Measurements from ENCODE around the gene BTBD2.

The BTBD2 gene

GRCh38 chr19:2010135-2010668 lies 5.3 kb downstream of the BTBD2 start:
- DNase-seq (ENCODE audit: low spot score): no peak
- no peak overlapping the region for H3K4me3 ChIP-seq
- TF ChIP-seq CTCF (IDR thresholded peaks at IDR 0.05): no peak
- H3K27ac ChIP-seq: no peak overlapping the region

- H3K27ac ChIP-seq: no peak overlapping the region
- DNase-seq (ENCODE audit: low spot score): no peak
- no peak overlapping the region for H3K4me3 ChIP-seq
- TF ChIP-seq CTCF (IDR thresholded peaks at IDR 0.05): no peak
These were observed 11.6 kb downstream of the BTBD2 start for GRCh38 chr19:2003874-2004273.

GRCh38 chr19:1999856-2000515 lies 15.5 kb downstream of the BTBD2 start:
- no peak for DNase-seq (ENCODE audit: low spot score)
- Histone ChIP-seq H3K4me3 (no peak overlapping the region), H3K27ac (no peak overlapping the region)
- no peak for TF ChIP-seq CTCF (IDR thresholded peaks at IDR 0.05)

- Histone ChIP-seq H3K27ac (no peak overlapping the region), H3K4me3 (no peak overlapping the region)
- no peak for DNase-seq (ENCODE audit: low spot score)
- no peak for TF ChIP-seq CTCF (IDR thresholded peaks at IDR 0.05)
These were observed 16.5 kb downstream of the BTBD2 start for GRCh38 chr19:1998712-1999708.

GRCh38 chr19:1997353-1998233 lies 17.9 kb downstream of the BTBD2 start:
- no peak for TF ChIP-seq CTCF (IDR thresholded peaks at IDR 0.05)
- no peak for DNase-seq (ENCODE audit: low spot score)
- Histone ChIP-seq H3K4me3 (no peak overlapping the region), H3K27ac (no peak overlapping the region)

GRCh38 chr19:1992759-1993260 lies 22.7 kb downstream of the BTBD2 start:
- no peak for TF ChIP-seq CTCF (IDR thresholded peaks at IDR 0.05)
- no peak overlapping the region for H3K4me3 ChIP-seq
- H3K27ac ChIP-seq: no peak overlapping the region
- no peak for DNase-seq (ENCODE audit: low spot score)
